DMS79 treated with DMSO at 0.1 percent for 48 hours (cell line): ENCODE results near the gene TMEM94.
"Not testable (repeated sequence)": the region's sequence is repeated elsewhere in the genome, so short reads cannot be mapped to it uniquely, and the experiment has no call there.

ENCODE experiments used
- DNase-seq: peaks from one replicate; lab custom pipeline; 2025; lab: John Stamatoyannopoulos, UW

The TMEM94 gene

GRCh38 chr17:75476752-75477489 is 20.5 kb downstream of the TMEM94 start:
- DNase-seq = no peak

GRCh38 chr17:75477490-75477862 is 21.0 kb downstream of the TMEM94 start:
- DNase-seq = not testable (repeated sequence)

- DNase-seq = no peak
Measured at GRCh38 chr17:75478508-75478907, 22.1 kb downstream of the TMEM94 start.

- no peak for DNase-seq
Measured at GRCh38 chr17:75480281-75480680, 23.8 kb downstream of the TMEM94 start.

GRCh38 chr17:75481194-75482068 is 25.0 kb downstream of the TMEM94 start:
- DNase-seq = no peak

- DNase-seq = no peak
Measured at GRCh38 chr17:75482098-75482942, 25.9 kb downstream of the TMEM94 start.

GRCh38 chr17:75485688-75486087 is 29.3 kb downstream of the TMEM94 start:
- no peak for DNase-seq

GRCh38 chr17:75486151-75486550 is 29.7 kb downstream of the TMEM94 start:
- no peak for DNase-seq

GRCh38 chr17:75486951-75487350 is 30.5 kb downstream of the TMEM94 start:
- no peak for DNase-seq

- no peak for DNase-seq
Measured at GRCh38 chr17:75487351-75488070, 31.1 kb downstream of the TMEM94 start.

- no peak for DNase-seq
Measured at GRCh38 chr17:75488693-75489510, 32.5 kb downstream of the TMEM94 start.

- DNase-seq = no peak
Measured at GRCh38 chr17:75489511-75489955, 33.1 kb downstream of the TMEM94 start.

GRCh38 chr17:75490173-75490743 is 33.8 kb downstream of the TMEM94 start:
- DNase-seq = no peak

- DNase-seq = no peak
Measured at GRCh38 chr17:75490953-75491649, 34.7 kb downstream of the TMEM94 start.

- DNase-seq = no peak
Measured at GRCh38 chr17:75491680-75492079, 35.2 kb downstream of the TMEM94 start.

- no peak for DNase-seq
Measured at GRCh38 chr17:75492555-75493168, 36.2 kb downstream of the TMEM94 start.

GRCh38 chr17:75493476-75494129 is 37.2 kb downstream of the TMEM94 start:
- no peak for DNase-seq

GRCh38 chr17:75494326-75494877 is 38.0 kb downstream of the TMEM94 start:
- DNase-seq = no peak
